K562 (cell line): ENCODE measurements around the gene ALG12. TPM values are rescaled to one million over a fixed set of nuclear protein-coding genes. Genes with fewer than 3 reads are reported as not detected.

Experiments used
- CBFB ChIP-seq: sonication (generic); formaldehyde crosslinking; IDR thresholded peaks from 2 replicates; pipeline ENCODE4 v1.4.0; 2020; ENCODE audit warnings: mild to moderate bottlenecking, missing genetic modification reagents
- CREM ChIP-seq: IDR thresholded peaks from 2 replicates; pipeline ENCODE4 v1.6.1; 2014; ENCODE audit warnings: antibody characterized with exemption, low read depth
- ETV6 ChIP-seq, 3 experiments: fragments of 150-350 bp in 1 of 3; sonication (generic) in 1 of 3; formaldehyde crosslinking in 1 of 3; IDR thresholded peaks; 2 replicates each; pipeline versions ENCODE4 v1.6.1 to v1.8.0; 2014 to 2022; ENCODE audit warnings: borderline replicate concordance in 2 of 3, low read depth in 2 of 3, antibody characterized with exemption in 1 of 3, low read length in 1 of 3, mild to moderate bottlenecking in 1 of 3, missing genetic modification reagents in 1 of 3
- FOS ChIP-seq: IDR thresholded peaks from 3 replicates; pipeline ENCODE4 v1.6.1; 2011; ENCODE audit not compliant: insufficient read length; ENCODE audit errors: extremely low read depth
- ILK ChIP-seq: fragments of 450-650 bp; IDR thresholded peaks from 2 replicates; pipeline ENCODE4 v1.6.1; 2016; ENCODE audit warnings: missing genetic modification characterization, low read depth, mild to moderate bottlenecking, missing compliant biosample characterization, moderate library complexity, borderline replicate concordance
- KDM4B ChIP-seq, 2 experiments: fragments of 450-650 bp in 1 of 2; sonication (generic) in 1 of 2; IDR thresholded peaks; 2 replicates each; pipeline ENCODE4 v1.6.1; 2016 to 2017; ENCODE audit warnings: borderline replicate concordance in 2 of 2, antibody characterized with exemption in 1 of 2, low read depth in 1 of 2, mild to moderate bottlenecking in 1 of 2
- MECOM ChIP-seq: fragments of 250-450 bp; sonication (Bioruptor Pico); IDR thresholded peaks from 2 replicates; pipeline ENCODE4 v1.8.0; 2022; ENCODE audit warnings: inconsistent platforms
- MTF1 ChIP-seq: fragments of 250-450 bp; sonication (Bioruptor Pico); IDR thresholded peaks from 2 replicates; pipeline ENCODE4 v1.9.0; 2021; ENCODE audit warnings: moderate library complexity, mild to moderate bottlenecking, inconsistent platforms, borderline replicate concordance
- NUFIP1 ChIP-seq: fragments of 450-650 bp; IDR thresholded peaks from 2 replicates; pipeline ENCODE4 v1.6.1; 2018; ENCODE audit not compliant: partially characterized antibody
- PHF20 ChIP-seq: fragments of 450-650 bp; IDR thresholded peaks from 2 replicates; pipeline ENCODE4 v1.6.1; 2018; ENCODE audit not compliant: partially characterized antibody
- PHF8 ChIP-seq: fragments of 200-600 bp; sonication (generic); IDR thresholded peaks from 2 replicates; pipeline ENCODE4 v1.6.1; 2012; ENCODE audit warnings: mixed run types, mild to moderate bottlenecking, inconsistent platforms, low read length, moderate library complexity, borderline replicate concordance
- POLR2B ChIP-seq: fragments of 450-650 bp; IDR thresholded peaks from 2 replicates; pipeline ENCODE4 v1.6.1; 2018; ENCODE audit warnings: low read depth; ENCODE audit not compliant: partially characterized antibody
- PURB ChIP-seq: sonication (generic); formaldehyde crosslinking; IDR thresholded peaks from 2 replicates; pipeline ENCODE4 v1.9.0; 2021; ENCODE audit warnings: low read depth, mild to moderate bottlenecking, missing genetic modification reagents
- RBM25 ChIP-seq: fragments of 200-400 bp; formaldehyde crosslinking; IDR thresholded peaks from 2 replicates; pipeline ENCODE4 v1.6.1; 2018; ENCODE audit warnings: low read length, low read depth, moderate library complexity; ENCODE audit not compliant: severe bottlenecking
- REST ChIP-seq, 2 experiments: fragments of 450-650 bp; formaldehyde crosslinking in 1 of 2; IDR thresholded peaks; 2 replicates each; pipeline versions ENCODE4 v1.4.0 to v1.6.1; 2014 to 2020; ENCODE audit warnings: mild to moderate bottlenecking in 2 of 2, borderline replicate concordance in 1 of 2, low read depth in 1 of 2
- RFX1 ChIP-seq: fragments of 450-650 bp; IDR thresholded peaks from 2 replicates; pipeline ENCODE4 v1.6.1; 2016; ENCODE audit warnings: mild to moderate bottlenecking, moderate library complexity
- ZKSCAN3 ChIP-seq: fragments of 250-450 bp; sonication (Bioruptor Pico); IDR thresholded peaks from 2 replicates; pipeline ENCODE4 v1.4.0; 2020
- ZNF121 ChIP-seq: sonication (generic); formaldehyde crosslinking; conservative IDR thresholded peaks from 2 replicates; pipeline ENCODE4 v1.8.0; 2022; ENCODE audit warnings: missing genetic modification reagents
- polyA plus RNA-seq, 8 experiments: library from polyadenylated mRNA; depleted of rRNA in 4 of 8; stranded (reverse) in 5 of 8; unstranded in 3 of 8; fragments of >200 nt; fragmentation: Nextera tagmentation in 2 of 8; fragmentation: Illumina TruSeq in 1 of 8; extraction: Ambion mirVana in 2 of 8; extraction: Trizol in 1 of 8; gene quantifications; 2 replicates each; pipeline versions ENCODE4 v1.2.1 to v1.2.3, GENCODE V29; 2011 to 2014; ENCODE audit warnings: inconsistent platforms in 1 of 8, missing spikeins in 1 of 8
- total RNA-seq, 7 experiments: library from RNA; depleted of rRNA in 6 of 7; stranded (reverse); fragments of >200 nt in 6 of 7; fragmentation: Illumina TruSeq in 2 of 7; extraction: Trizol in 2 of 7; gene quantifications; 2 replicates each; pipeline versions ENCODE4 v1.2.1 to v1.2.3, GENCODE V29; 2011 to 2021; ENCODE audit warnings: low replicate concordance in 1 of 7
- TF ChIP-seq, protein P1 (sequence below): fragments of 450-650 bp; conservative IDR thresholded peaks from 2 replicates; pipeline ENCODE4 v1.6.1; 2016; ENCODE audit warnings: missing genetic modification characterization, low read depth, mild to moderate bottlenecking, control low read depth, missing compliant biosample characterization

ALG12 gene
- total and polyA plus RNA-seq, 9 of the 15 experiments (the other 6 are each of a cell fraction or from before 2014, with no cell fraction given) = 0.20 to 8.5 (median 3.4) TPM

GRCh38 chr22:49871482-49871881 lies 46.8 kb downstream of the ALG12 start (continued):
- TF ChIP-seq REST (IDR thresholded peaks at IDR 0.05; ENCODE audit: borderline replicate concordance) = no peak
- TF ChIP-seq REST (CRISPR knock-in tag; IDR thresholded peaks at IDR 0.05; ENCODE audit: low read depth) = no peak
- TF ChIP-seq MTF1 (CRISPR knock-in tag) = no peak
- no peak for TF ChIP-seq CREM
- peak; percentile 67 for TF ChIP-seq FOS
- TF ChIP-seq PURB (CRISPR knock-in tag) = no peak
- TF ChIP-seq RFX1 = peak; percentile 70
- TF ChIP-seq RBM25 = peak; percentile 91
- TF ChIP-seq NUFIP1 = no peak
- no peak for TF ChIP-seq ZNF121 (CRISPR knock-in tag)
- no peak for TF ChIP-seq ILK (tag)
- TF ChIP-seq KDM4B (IDR thresholded peaks at IDR 0.05; ENCODE audit: borderline replicate concordance in 2 of 2, low read depth in 1 of 2) = no peak
- TF ChIP-seq PHF8 = no peak
- no peak for TF ChIP-seq PHF20
- no peak for TF ChIP-seq POLR2B
- no peak for TF ChIP-seq CBFB (CRISPR knock-in tag)
- TF ChIP-seq ZKSCAN3 (CRISPR knock-in tag) = no peak
- no peak for TF ChIP-seq MECOM (CRISPR knock-in tag)
- TF ChIP-seq, protein P1, sequence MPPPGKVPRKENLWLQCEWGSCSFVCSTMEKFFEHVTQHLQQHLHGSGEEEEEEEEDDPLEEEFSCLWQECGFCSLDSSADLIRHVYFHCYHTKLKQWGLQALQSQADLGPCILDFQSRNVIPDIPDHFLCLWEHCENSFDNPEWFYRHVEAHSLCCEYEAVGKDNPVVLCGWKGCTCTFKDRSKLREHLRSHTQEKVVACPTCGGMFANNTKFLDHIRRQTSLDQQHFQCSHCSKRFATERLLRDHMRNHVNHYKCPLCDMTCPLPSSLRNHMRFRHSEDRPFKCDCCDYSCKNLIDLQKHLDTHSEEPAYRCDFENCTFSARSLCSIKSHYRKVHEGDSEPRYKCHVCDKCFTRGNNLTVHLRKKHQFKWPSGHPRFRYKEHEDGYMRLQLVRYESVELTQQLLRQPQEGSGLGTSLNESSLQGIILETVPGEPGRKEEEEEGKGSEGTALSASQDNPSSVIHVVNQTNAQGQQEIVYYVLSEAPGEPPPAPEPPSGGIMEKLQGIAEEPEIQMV (tag) = no peak
- no peak for TF ChIP-seq ETV6 (IDR thresholded peaks at IDR 0.05; ENCODE audit: borderline replicate concordance in 1 of 2, low read depth in 2 of 2, low read length in 1 of 2)
- no peak for TF ChIP-seq ETV6 (CRISPR knock-in tag; IDR thresholded peaks at IDR 0.05; ENCODE audit: borderline replicate concordance)
